SK-N-SH treated with all-trans-retinoic acid at 6 μM for 48 hours (cell line): ENCODE data around the gene IFNL3.
"Not testable (repeated sequence)": the region's sequence is repeated elsewhere in the genome, so short reads cannot be mapped to it uniquely, and the experiment has no call there.

Source experiments
- ATAC-seq: fragments of 200-7000 bp; cut with Tn5 transposase; 3 replicates; pipeline ENCODE4 v1.9.1; 2020; ENCODE audit warnings: mild to moderate bottlenecking, moderate library complexity
- ARNTL ChIP-seq: fragments of 450-650 bp; formaldehyde crosslinking; IDR thresholded peaks from 2 replicates; pipeline ENCODE4 v1.5.0; 2020; ENCODE audit warnings: low read depth, mild to moderate bottlenecking, moderate library complexity, borderline replicate concordance
- BACH2 ChIP-seq: fragments of 250-450 bp; sonication (Bioruptor Pico); IDR thresholded peaks from 2 replicates; pipeline ENCODE4 v1.9.0; 2021; ENCODE audit warnings: mild to moderate bottlenecking, borderline replicate concordance
- CREB5 ChIP-seq: fragments of 250-450 bp; sonication (Bioruptor Pico); IDR thresholded peaks from 2 replicates; pipeline ENCODE4 v1.5.1; 2020; ENCODE audit warnings: low read depth, mild to moderate bottlenecking, moderate library complexity
- CSDC2 ChIP-seq: fragments of 250-450 bp; sonication (Bioruptor Pico); IDR thresholded peaks from 2 replicates; pipeline ENCODE4 v1.5.0; 2020; ENCODE audit warnings: mild to moderate bottlenecking, moderate library complexity
- CSRNP3 ChIP-seq: fragments of 250-450 bp; sonication (Bioruptor Pico); IDR thresholded peaks from 2 replicates; pipeline ENCODE4 v1.5.1; 2021; ENCODE audit warnings: mild to moderate bottlenecking, moderate library complexity
- GLIS3 ChIP-seq: fragments of 250-450 bp; sonication (Bioruptor Pico); IDR thresholded peaks from 2 replicates; pipeline ENCODE4 v1.5.0; 2020; ENCODE audit warnings: mild to moderate bottlenecking, moderate library complexity
- ISL1 ChIP-seq: fragments of 250-450 bp; sonication (Bioruptor Pico); IDR thresholded peaks from 2 replicates; pipeline ENCODE4 v2.1.2; 2022; ENCODE audit warnings: mild to moderate bottlenecking, moderate library complexity
- OSR1 ChIP-seq: fragments of 250-450 bp; sonication (Bioruptor Pico); IDR thresholded peaks from 2 replicates; pipeline ENCODE4 v1.8.0; 2022; ENCODE audit warnings: moderate library complexity, mild to moderate bottlenecking, inconsistent platforms
- PATZ1 ChIP-seq: fragments of 250-450 bp; sonication (Bioruptor Pico); IDR thresholded peaks from 2 replicates; pipeline ENCODE4 v1.8.0; 2020; ENCODE audit warnings: mild to moderate bottlenecking, moderate library complexity, borderline replicate concordance
- POU6F1 ChIP-seq: fragments of 250-450 bp; sonication (Bioruptor Pico); IDR thresholded peaks from 2 replicates; pipeline ENCODE4 v1.8.0; 2021; ENCODE audit warnings: low read depth, mild to moderate bottlenecking, moderate library complexity, borderline replicate concordance
- PPARA ChIP-seq: fragments of 250-450 bp; sonication (Bioruptor Pico); IDR thresholded peaks from 2 replicates; pipeline ENCODE4 v1.5.0; 2020; ENCODE audit warnings: mild to moderate bottlenecking, borderline replicate concordance
- RARB ChIP-seq: fragments of 250-450 bp; sonication (Bioruptor Pico); IDR thresholded peaks from 2 replicates; pipeline ENCODE4 v1.8.0; 2021; ENCODE audit warnings: mild to moderate bottlenecking, moderate library complexity
- SNAI2 ChIP-seq: fragments of 250-450 bp; sonication (Bioruptor Pico); IDR thresholded peaks from 2 replicates; pipeline ENCODE4 v1.5.0; 2020; ENCODE audit warnings: mild to moderate bottlenecking, moderate library complexity
- TCF4 ChIP-seq: fragments of 250-450 bp; sonication (Bioruptor Pico); IDR thresholded peaks from 2 replicates; pipeline ENCODE4 v1.8.0; 2021; ENCODE audit warnings: mild to moderate bottlenecking, moderate library complexity, borderline replicate concordance
- TOX ChIP-seq: fragments of 250-450 bp; sonication (Bioruptor Pico); IDR thresholded peaks from 2 replicates; pipeline ENCODE4 v1.8.0; 2021; ENCODE audit warnings: mild to moderate bottlenecking, moderate library complexity, borderline replicate concordance
- TSHZ2 ChIP-seq: fragments of 250-450 bp; sonication (Bioruptor Pico); IDR thresholded peaks from 2 replicates; pipeline ENCODE4 v1.5.0; 2020; ENCODE audit warnings: mild to moderate bottlenecking, moderate library complexity
- ZC3H10 ChIP-seq: fragments of 250-450 bp; sonication (Bioruptor Pico); IDR thresholded peaks from 2 replicates; pipeline ENCODE4 v1.5.1; 2021; ENCODE audit warnings: mild to moderate bottlenecking, moderate library complexity
- ZFP3 ChIP-seq: fragments of 250-450 bp; sonication (Bioruptor Pico); IDR thresholded peaks from 2 replicates; pipeline ENCODE4 v1.5.0; 2020; ENCODE audit warnings: mild to moderate bottlenecking, moderate library complexity
- ZFP30 ChIP-seq: fragments of 450-650 bp; formaldehyde crosslinking; IDR thresholded peaks from 2 replicates; pipeline ENCODE4 v1.5.0; 2022; ENCODE audit warnings: mild to moderate bottlenecking, moderate library complexity
- ZNF565 ChIP-seq: fragments of 450-650 bp; formaldehyde crosslinking; conservative IDR thresholded peaks from 2 replicates; pipeline ENCODE4 v1.5.0; 2020; ENCODE audit warnings: low read depth, mild to moderate bottlenecking, moderate library complexity
- ZNF70 ChIP-seq: fragments of 450-650 bp; formaldehyde crosslinking; IDR thresholded peaks from 2 replicates; pipeline ENCODE4 v1.5.0; 2020; ENCODE audit warnings: mild to moderate bottlenecking, moderate library complexity
- ZNF8 ChIP-seq: fragments of 450-650 bp; formaldehyde crosslinking; IDR thresholded peaks from 2 replicates; pipeline ENCODE4 v1.5.0; 2020; ENCODE audit warnings: mild to moderate bottlenecking, moderate library complexity

IFNL3 gene

GRCh38 chr19:39224910-39225309 is 19.9 kb downstream of the IFNL3 start:
- ATAC-seq = no peak
- TF ChIP-seq BACH2 (no peak), ZC3H10 (no peak), ZFP30 (no peak), GLIS3 (CRISPR knock-in tag) (no peak), CREB5 (CRISPR knock-in tag) (no peak), ZFP3 (no peak), RARB (CRISPR knock-in tag) (no peak), TOX (CRISPR knock-in tag) (no peak), ARNTL (no peak), CSDC2 (CRISPR knock-in tag) (no peak), POU6F1 (CRISPR knock-in tag) (no peak), TCF4 (no peak), ISL1 (CRISPR knock-in tag) (no peak), ZNF70 (CRISPR knock-in tag) (no peak), SNAI2 (CRISPR knock-in tag) (no peak), PPARA (CRISPR knock-in tag) (no peak), TSHZ2 (CRISPR knock-in tag) (no peak)

- no peak for TF ChIP-seq ARNTL
- TF ChIP-seq ZNF70 (CRISPR knock-in tag) = no peak
- no peak for TF ChIP-seq GLIS3 (CRISPR knock-in tag)
- no peak for TF ChIP-seq BACH2
- TF ChIP-seq OSR1 (CRISPR knock-in tag) = no peak
- no peak for TF ChIP-seq ZNF8
- TF ChIP-seq TSHZ2 (CRISPR knock-in tag) = no peak
- no peak for TF ChIP-seq ZC3H10
- no peak for TF ChIP-seq TOX (CRISPR knock-in tag)
- TF ChIP-seq PATZ1 (CRISPR knock-in tag) = no peak
- TF ChIP-seq POU6F1 (CRISPR knock-in tag) = no peak
- no peak for TF ChIP-seq ZFP3
- no peak for TF ChIP-seq CSRNP3
- no peak for TF ChIP-seq ZNF565
- no peak for TF ChIP-seq SNAI2 (CRISPR knock-in tag)
- TF ChIP-seq, all 23 proteins: peak for 0
Measured at GRCh38 chr19:39223703-39224279, 21.0 kb downstream of the IFNL3 start.

GRCh38 chr19:39219108-39219507 is 25.7 kb downstream of the IFNL3 start:
- not testable (repeated sequence) for ATAC-seq

More at GRCh38 chr19:39223703-39224279, 21.0 kb downstream of the IFNL3 start:
- ATAC-seq = peak; percentile 70
